ENCODE results near the gene GALK1. TPM values are rescaled to one million over a fixed set of nuclear protein-coding genes. Genes with fewer than 3 reads are reported as not detected.

Gene GALK1
- total and polyA plus RNA-seq, 9 of the 15 experiments (the other 6 are each of a cell fraction or from before 2014, with no cell fraction given): 0.45 to 51.6 (median 17.4) TPM

- intact Hi-C loops (cut with micrococcal nuclease) (no loop called here), in situ Hi-C loops (cut with MboI) (no loop called here)
- Histone ChIP-seq H2AFZ (ENCODE audit: low read depth, low read length) (no peak overlapping the region), H4K20me1 (replicated peaks; ENCODE audit: control insufficient read depth, insufficient read depth, low read length) (peaks cover 3% of the 10 kb centered on the region; the same call in 1 of the 2 replicates), H3K27me3 (ENCODE audit: control insufficient read depth in 2 of 2, insufficient read depth in 2 of 2, low read length in 2 of 2) (peaks cover 0 to 8% of the 10 kb centered on the region in 2 experiments; a peak in 2 of 5 replicates), H3K79me2 (ENCODE audit: control insufficient read depth, insufficient read depth, low read length) (no peaks in the 10 kb centered on the region), H3K4me3 (no peak overlapping the region), H3K9me1 (ENCODE audit: control insufficient read depth, insufficient read depth, low read length) (peaks cover 4% of the 10 kb centered on the region), H3K9me3 (replicated peaks; ENCODE audit: control insufficient read depth, insufficient read depth, low read depth, low read length) (no peaks in the 10 kb centered on the region), H3K4me1 (replicated peaks in 1 of 2; ENCODE audit: control insufficient read depth in 2 of 2, insufficient read depth in 2 of 2, low read length in 2 of 2) (peaks cover 0 to 48% of the 10 kb centered on the region in 2 experiments; a peak in 2 of 5 replicates), H3K9ac (ENCODE audit: insufficient read depth in 1 of 2, low read depth in 2 of 2, low read length in 2 of 2) (peak overlapping the region in 1 of 2 experiments; percentile 68; a peak in 2 of 4 replicates), H3K4me2 (ENCODE audit: insufficient read depth, low read length) (no peak overlapping the region), H3K27ac (ENCODE audit: extremely low read depth, low read depth, low read length) (no peak overlapping the region), H3K36me3 (ENCODE audit: control insufficient read depth, insufficient read depth, low read length) (no peaks in the 10 kb centered on the region)
- 76% methylated on average over 6 of the region's 7 CpGs for WGBS (ENCODE audit: insufficient coverage, low coverage, missing lambda C conversion rate)
- no TSS peak for BruUV-seq (replicated peaks)
- no peak for FAIRE-seq
- DNase-seq (ENCODE audit: extremely low read depth in 1 of 4, low spot score in 3 of 4): no peak
- ChIA-PET POLR2A (interaction anchor here (1.2 to 1.4 kb wide), 3 partner anchors 10 to 63 kb away, joined by 3 to 7 read pairs (median 4); no protein-coding TSS in a partner anchor), CTCF (ENCODE audit: low intra/inter-chr PET ratio) (no interaction called here)
- ATAC-seq: no peak
- TF ChIP-seq BCL6 (CRISPR knock-in tag; IDR thresholded peaks at IDR 0.05): no peak
- no peak for TF ChIP-seq ZNF75A (CRISPR knock-in tag; IDR thresholded peaks at IDR 0.05)
- no peak for TF ChIP-seq ZNF830 (CRISPR knock-in tag; IDR thresholded peaks at IDR 0.05)
- no peak for TF ChIP-seq ZNF707 (CRISPR knock-in tag; conservative IDR thresholded peaks at IDR 0.05)
- no peak for TF ChIP-seq POLR3A (IDR thresholded peaks at IDR 0.05; ENCODE audit: borderline replicate concordance, extremely low read depth, insufficient read depth, insufficient read length)
- TF ChIP-seq HEY1 (CRISPR knock-in tag; IDR thresholded peaks at IDR 0.05; ENCODE audit: borderline replicate concordance): no peak
- peak; percentile 77 for TF ChIP-seq ZNF239 (CRISPR knock-in tag; IDR thresholded peaks at IDR 0.05)
- TF ChIP-seq, protein P1, sequence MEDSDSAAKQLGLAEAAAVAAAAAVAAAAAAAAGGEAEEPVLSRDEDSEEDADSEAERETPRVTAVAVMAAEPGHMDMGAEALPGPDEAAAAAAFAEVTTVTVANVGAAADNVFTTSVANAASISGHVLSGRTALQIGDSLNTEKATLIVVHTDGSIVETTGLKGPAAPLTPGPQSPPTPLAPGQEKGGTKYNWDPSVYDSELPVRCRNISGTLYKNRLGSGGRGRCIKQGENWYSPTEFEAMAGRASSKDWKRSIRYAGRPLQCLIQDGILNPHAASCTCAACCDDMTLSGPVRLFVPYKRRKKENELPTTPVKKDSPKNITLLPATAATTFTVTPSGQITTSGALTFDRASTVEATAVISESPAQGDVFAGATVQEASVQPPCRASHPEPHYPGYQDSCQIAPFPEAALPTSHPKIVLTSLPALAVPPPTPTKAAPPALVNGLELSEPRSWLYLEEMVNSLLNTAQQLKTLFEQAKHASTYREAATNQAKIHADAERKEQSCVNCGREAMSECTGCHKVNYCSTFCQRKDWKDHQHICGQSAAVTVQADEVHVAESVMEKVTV (CRISPR knock-in tag; IDR thresholded peaks at IDR 0.05): no peak
- no peak for TF ChIP-seq RBM17 (IDR thresholded peaks at IDR 0.05; ENCODE audit: borderline replicate concordance, low read depth, low read length)
Measured at GRCh38 chr17:75739174-75739573, 25.8 kb downstream of the GALK1 start.

All from K562 (cell line).